Omental fat pad (tissue), 4 donors: ENCODE results near the gene STXBP4. TPM values are rescaled to one million over a fixed set of nuclear protein-coding genes. Genes with fewer than 3 reads are reported as not detected.

Experiments used
- ATAC-seq: fragments of 150-250 bp; one replicate; pipeline ENCODE4 v1.9.1; 2016; ENCODE audit warnings: mild to moderate bottlenecking, moderate library complexity; ENCODE audit not compliant: low FRiP score
- DNase-seq: peaks from one replicate; pipeline ENCODE4 v3.0.0-alpha.2; 2019; ENCODE audit warnings: low spot score
- CTCF ChIP-seq, 3 donors: fragments of 450-650 bp; IDR thresholded peaks; one replicate each; pipeline ENCODE4 v1.5.1; 2016 to 2017; ENCODE audit warnings: antibody characterized with exemption in 3 of 3, mild to moderate bottlenecking in 3 of 3, moderate library complexity in 2 of 3
- total RNA-seq, 4 donors: library from RNA; depleted of rRNA; stranded (reverse); fragments of >200 nt; gene quantifications; one replicate each; pipeline ENCODE4 v1.1.0, GENCODE V29; 2016

STXBP4 gene
- total RNA-seq, 4 donors from 2014 or later: 11.2 to 19.3 (median 16.5) TPM

GRCh38 chr17:55057184-55057583 is 88.6 kb downstream of the STXBP4 start:
- TF ChIP-seq CTCF (IDR thresholded peaks at IDR 0.05): no peak
- ATAC-seq: no peak
- DNase-seq: no peak

GRCh38 chr17:55059724-55060123 is 91.2 kb downstream of the STXBP4 start:
- TF ChIP-seq CTCF (IDR thresholded peaks at IDR 0.05): no peak
- no peak for ATAC-seq
- DNase-seq: no peak

- TF ChIP-seq CTCF (IDR thresholded peaks at IDR 0.05): no peak
- ATAC-seq (no peak), DNase-seq (no peak)
These were observed 94.4 kb downstream of the STXBP4 start for GRCh38 chr17:55062921-55063320.

- no peak for ATAC-seq
- no peak for DNase-seq
- TF ChIP-seq CTCF (IDR thresholded peaks at IDR 0.05): no peak
These were observed 95.6 kb downstream of the STXBP4 start for GRCh38 chr17:55063885-55064874.

GRCh38 chr17:55067697-55068439 is 99.3 kb downstream of the STXBP4 start:
- ATAC-seq (peak; percentile 82), DNase-seq (no peak)
- no peak for TF ChIP-seq CTCF (IDR thresholded peaks at IDR 0.05)

GRCh38 chr17:55068862-55069811 is 100.6 kb downstream of the STXBP4 start:
- DNase-seq (no peak), ATAC-seq (no peak)
- no peak for TF ChIP-seq CTCF (IDR thresholded peaks at IDR 0.05)
